ENCODE results near the gene ZNF284.

Gene ZNF284

DNA sequence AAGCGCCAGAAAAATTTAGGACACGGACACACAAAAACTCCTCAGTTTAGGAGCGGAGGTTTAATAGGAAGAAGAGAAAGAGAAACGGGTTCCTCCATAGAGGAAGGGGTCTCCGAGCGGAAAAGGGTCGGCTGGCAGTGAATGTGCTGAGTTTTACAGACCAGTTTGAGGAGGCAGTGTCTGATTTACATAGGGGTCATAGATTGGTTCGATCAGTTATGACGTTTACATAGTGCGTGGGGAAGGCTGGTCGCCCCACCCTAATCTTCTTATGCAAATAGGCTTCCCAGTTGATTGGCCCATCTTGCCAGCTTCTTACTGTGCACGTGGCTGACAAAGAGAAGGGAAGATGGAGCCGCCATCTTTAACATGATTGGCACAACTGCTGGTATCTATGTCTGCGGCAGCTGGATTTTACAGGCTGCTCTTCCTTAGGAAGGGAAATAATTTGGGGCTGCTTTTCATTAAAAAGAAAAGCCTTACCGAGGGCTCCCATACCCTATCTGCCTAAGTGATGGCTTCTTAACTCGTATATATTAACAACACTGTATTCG, 40.0 kb downstream of the ZNF284 start:
- TF ChIP-seq ZNF70 (CRISPR knock-in tag; IDR thresholded peaks at IDR 0.05) (no peak), TCF4 (CRISPR knock-in tag; IDR thresholded peaks at IDR 0.05; ENCODE audit: borderline replicate concordance) (no peak), CSDC2 (CRISPR knock-in tag; IDR thresholded peaks at IDR 0.05) (no peak), ZNF565 (CRISPR knock-in tag; conservative IDR thresholded peaks at IDR 0.05; ENCODE audit: low read depth) (no peak), ZC3H10 (CRISPR knock-in tag; IDR thresholded peaks at IDR 0.05) (no peak), ZFP3 (CRISPR knock-in tag; IDR thresholded peaks at IDR 0.05) (no peak), BACH2 (CRISPR knock-in tag; IDR thresholded peaks at IDR 0.05; ENCODE audit: borderline replicate concordance) (no peak), ARNTL (CRISPR knock-in tag; IDR thresholded peaks at IDR 0.05; ENCODE audit: borderline replicate concordance, low read depth) (no peak), PPARA (CRISPR knock-in tag; IDR thresholded peaks at IDR 0.05; ENCODE audit: borderline replicate concordance) (no peak), ZNF8 (CRISPR knock-in tag; IDR thresholded peaks at IDR 0.05) (no peak), TOX (CRISPR knock-in tag; IDR thresholded peaks at IDR 0.05; ENCODE audit: borderline replicate concordance) (no peak), ZFP30 (CRISPR knock-in tag; IDR thresholded peaks at IDR 0.05) (no peak), ESRRG (CRISPR knock-in tag; IDR thresholded peaks at IDR 0.05) (no peak), RARB (CRISPR knock-in tag; IDR thresholded peaks at IDR 0.05) (no peak), SNAI2 (CRISPR knock-in tag; IDR thresholded peaks at IDR 0.05) (no peak)
- TF ChIP-seq, protein P1, sequence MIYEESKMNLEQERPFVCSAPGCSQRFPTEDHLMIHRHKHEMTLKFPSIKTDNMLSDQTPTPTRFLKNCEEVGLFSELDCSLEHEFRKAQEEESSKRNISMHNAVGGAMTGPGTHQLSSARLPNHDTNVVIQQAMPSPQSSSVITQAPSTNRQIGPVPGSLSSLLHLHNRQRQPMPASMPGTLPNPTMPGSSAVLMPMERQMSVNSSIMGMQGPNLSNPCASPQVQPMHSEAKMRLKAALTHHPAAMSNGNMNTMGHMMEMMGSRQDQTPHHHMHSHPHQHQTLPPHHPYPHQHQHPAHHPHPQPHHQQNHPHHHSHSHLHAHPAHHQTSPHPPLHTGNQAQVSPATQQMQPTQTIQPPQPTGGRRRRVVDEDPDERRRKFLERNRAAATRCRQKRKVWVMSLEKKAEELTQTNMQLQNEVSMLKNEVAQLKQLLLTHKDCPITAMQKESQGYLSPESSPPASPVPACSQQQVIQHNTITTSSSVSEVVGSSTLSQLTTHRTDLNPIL (CRISPR knock-in tag; IDR thresholded peaks at IDR 0.05; ENCODE audit: low read depth) = no peak
- TF ChIP-seq, protein P2, sequence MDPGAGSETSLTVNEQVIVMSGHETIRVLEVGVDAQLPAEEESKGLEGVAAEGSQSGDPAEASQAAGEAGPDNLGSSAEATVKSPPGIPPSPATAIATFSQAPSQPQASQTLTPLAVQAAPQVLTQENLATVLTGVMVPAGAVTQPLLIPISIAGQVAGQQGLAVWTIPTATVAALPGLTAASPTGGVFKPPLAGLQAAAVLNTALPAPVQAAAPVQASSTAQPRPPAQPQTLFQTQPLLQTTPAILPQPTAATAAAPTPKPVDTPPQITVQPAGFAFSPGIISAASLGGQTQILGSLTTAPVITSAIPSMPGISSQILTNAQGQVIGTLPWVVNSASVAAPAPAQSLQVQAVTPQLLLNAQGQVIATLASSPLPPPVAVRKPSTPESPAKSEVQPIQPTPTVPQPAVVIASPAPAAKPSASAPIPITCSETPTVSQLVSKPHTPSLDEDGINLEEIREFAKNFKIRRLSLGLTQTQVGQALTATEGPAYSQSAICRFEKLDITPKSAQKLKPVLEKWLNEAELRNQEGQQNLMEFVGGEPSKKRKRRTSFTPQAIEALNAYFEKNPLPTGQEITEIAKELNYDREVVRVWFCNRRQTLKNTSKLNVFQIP (CRISPR knock-in tag; IDR thresholded peaks at IDR 0.05; ENCODE audit: borderline replicate concordance, low read depth) = no peak
- TF ChIP-seq, protein P3, sequence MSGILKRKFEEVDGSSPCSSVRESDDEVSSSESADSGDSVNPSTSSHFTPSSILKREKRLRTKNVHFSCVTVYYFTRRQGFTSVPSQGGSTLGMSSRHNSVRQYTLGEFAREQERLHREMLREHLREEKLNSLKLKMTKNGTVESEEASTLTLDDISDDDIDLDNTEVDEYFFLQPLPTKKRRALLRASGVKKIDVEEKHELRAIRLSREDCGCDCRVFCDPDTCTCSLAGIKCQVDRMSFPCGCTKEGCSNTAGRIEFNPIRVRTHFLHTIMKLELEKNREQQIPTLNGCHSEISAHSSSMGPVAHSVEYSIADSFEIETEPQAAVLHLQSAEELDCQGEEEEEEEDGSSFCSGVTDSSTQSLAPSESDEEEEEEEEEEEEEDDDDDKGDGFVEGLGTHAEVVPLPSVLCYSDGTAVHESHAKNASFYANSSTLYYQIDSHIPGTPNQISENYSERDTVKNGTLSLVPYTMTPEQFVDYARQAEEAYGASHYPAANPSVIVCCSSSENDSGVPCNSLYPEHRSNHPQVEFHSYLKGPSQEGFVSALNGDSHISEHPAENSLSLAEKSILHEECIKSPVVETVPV (CRISPR knock-in tag; IDR thresholded peaks at IDR 0.05) = no peak
- TF ChIP-seq, protein P4, sequence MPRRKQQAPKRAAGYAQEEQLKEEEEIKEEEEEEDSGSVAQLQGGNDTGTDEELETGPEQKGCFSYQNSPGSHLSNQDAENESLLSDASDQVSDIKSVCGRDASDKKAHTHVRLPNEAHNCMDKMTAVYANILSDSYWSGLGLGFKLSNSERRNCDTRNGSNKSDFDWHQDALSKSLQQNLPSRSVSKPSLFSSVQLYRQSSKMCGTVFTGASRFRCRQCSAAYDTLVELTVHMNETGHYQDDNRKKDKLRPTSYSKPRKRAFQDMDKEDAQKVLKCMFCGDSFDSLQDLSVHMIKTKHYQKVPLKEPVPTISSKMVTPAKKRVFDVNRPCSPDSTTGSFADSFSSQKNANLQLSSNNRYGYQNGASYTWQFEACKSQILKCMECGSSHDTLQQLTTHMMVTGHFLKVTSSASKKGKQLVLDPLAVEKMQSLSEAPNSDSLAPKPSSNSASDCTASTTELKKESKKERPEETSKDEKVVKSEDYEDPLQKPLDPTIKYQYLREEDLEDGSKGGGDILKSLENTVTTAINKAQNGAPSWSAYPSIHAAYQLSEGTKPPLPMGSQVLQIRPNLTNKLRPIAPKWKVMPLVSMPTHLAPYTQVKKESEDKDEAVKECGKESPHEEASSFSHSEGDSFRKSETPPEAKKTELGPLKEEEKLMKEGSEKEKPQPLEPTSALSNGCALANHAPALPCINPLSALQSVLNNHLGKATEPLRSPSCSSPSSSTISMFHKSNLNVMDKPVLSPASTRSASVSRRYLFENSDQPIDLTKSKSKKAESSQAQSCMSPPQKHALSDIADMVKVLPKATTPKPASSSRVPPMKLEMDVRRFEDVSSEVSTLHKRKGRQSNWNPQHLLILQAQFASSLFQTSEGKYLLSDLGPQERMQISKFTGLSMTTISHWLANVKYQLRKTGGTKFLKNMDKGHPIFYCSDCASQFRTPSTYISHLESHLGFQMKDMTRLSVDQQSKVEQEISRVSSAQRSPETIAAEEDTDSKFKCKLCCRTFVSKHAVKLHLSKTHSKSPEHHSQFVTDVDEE (CRISPR knock-in tag; IDR thresholded peaks at IDR 0.05) = no peak
- TF ChIP-seq, protein P5, sequence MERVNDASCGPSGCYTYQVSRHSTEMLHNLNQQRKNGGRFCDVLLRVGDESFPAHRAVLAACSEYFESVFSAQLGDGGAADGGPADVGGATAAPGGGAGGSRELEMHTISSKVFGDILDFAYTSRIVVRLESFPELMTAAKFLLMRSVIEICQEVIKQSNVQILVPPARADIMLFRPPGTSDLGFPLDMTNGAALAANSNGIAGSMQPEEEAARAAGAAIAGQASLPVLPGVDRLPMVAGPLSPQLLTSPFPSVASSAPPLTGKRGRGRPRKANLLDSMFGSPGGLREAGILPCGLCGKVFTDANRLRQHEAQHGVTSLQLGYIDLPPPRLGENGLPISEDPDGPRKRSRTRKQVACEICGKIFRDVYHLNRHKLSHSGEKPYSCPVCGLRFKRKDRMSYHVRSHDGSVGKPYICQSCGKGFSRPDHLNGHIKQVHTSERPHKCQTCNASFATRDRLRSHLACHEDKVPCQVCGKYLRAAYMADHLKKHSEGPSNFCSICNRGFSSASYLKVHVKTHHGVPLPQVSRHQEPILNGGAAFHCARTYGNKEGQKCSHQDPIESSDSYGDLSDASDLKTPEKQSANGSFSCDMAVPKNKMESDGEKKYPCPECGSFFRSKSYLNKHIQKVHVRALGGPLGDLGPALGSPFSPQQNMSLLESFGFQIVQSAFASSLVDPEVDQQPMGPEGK (CRISPR knock-in tag; IDR thresholded peaks at IDR 0.05; ENCODE audit: borderline replicate concordance) = no peak
- no peak for ATAC-seq

DNA sequence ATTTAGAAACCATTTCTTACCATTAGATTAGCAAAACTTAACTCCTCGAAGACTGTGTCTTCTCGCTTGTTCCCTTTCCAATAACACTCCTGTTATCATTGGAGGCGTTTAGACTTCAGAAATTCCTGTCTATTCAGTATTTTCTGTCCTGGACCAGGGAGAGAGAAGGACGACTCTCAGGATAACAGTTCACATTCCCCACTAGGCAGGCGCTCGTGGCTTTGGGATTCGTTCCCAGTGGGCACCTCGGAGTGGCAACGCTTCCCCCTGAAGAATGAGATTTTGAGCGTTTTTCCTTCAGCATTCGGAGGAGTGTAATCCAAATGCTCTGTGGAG, 40.8 kb downstream of the ZNF284 start:
- ATAC-seq = peak; percentile 39
- TF ChIP-seq ZNF565 (CRISPR knock-in tag; conservative IDR thresholded peaks at IDR 0.05; ENCODE audit: low read depth) = no peak

DNA sequence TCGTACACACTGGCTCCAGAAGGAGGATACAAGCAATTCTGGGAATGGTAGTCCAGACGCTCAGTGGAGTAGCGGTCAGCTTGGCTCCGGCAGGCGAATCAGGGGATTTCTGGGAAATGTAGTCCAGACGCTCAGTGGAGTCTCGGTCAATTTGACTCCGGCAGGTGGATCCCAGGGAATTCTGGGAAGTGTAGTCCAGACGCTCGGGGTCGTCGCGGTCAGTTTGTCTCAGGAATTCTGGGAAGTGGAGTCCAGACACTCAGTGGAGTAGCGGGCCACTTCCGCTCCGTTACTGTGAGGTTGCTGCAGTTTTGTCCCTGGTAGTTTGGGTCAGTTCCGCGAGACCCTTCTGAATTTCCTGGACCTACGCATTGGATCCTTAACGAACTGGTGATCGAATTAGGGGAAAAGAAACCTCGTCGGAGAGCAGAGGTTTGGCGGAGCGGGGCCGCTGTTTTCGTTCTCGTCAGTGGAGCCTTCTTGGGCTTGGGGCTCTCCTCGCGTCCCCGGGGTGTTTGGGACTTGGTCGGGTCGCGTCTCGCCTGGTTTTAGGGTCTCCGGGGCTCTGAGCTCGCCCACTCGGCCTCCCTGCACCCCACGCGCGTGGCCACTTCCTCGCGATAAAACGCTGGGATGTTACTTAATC, 41.3 kb downstream of the ZNF284 start, which contains the start of gene ZNF225:
ZNF225 (plus strand) TSS at position 262 of the 646 bp plus-strand sequence. CDS start 2,429 bp downstream, outside the sequence.
- ATAC-seq = peak; percentile 99
- no peak for TF ChIP-seq GLIS3 (CRISPR knock-in tag; IDR thresholded peaks at IDR 0.05)
- TF ChIP-seq OSR1 (CRISPR knock-in tag; IDR thresholded peaks at IDR 0.05) = no peak
- no peak for TF ChIP-seq ZNF70 (CRISPR knock-in tag; IDR thresholded peaks at IDR 0.05)
- TF ChIP-seq PPARA (CRISPR knock-in tag; IDR thresholded peaks at IDR 0.05; ENCODE audit: borderline replicate concordance) = no peak
- TF ChIP-seq BACH2 (CRISPR knock-in tag; IDR thresholded peaks at IDR 0.05; ENCODE audit: borderline replicate concordance) = no peak
- TF ChIP-seq ZNF565 (CRISPR knock-in tag; conservative IDR thresholded peaks at IDR 0.05; ENCODE audit: low read depth) = no peak
- TF ChIP-seq, protein P2 (CRISPR knock-in tag; IDR thresholded peaks at IDR 0.05; ENCODE audit: borderline replicate concordance, low read depth) = no peak
- TF ChIP-seq, protein P4 (CRISPR knock-in tag; IDR thresholded peaks at IDR 0.05) = peak; percentile 55; the same call in 1 of the 2 replicates
- TF ChIP-seq SNAI2 (CRISPR knock-in tag; IDR thresholded peaks at IDR 0.05) = peak; percentile 96
- TF ChIP-seq TOX (CRISPR knock-in tag; IDR thresholded peaks at IDR 0.05; ENCODE audit: borderline replicate concordance) = no peak
- no peak for TF ChIP-seq ISL1 (CRISPR knock-in tag; IDR thresholded peaks at IDR 0.05)

All from SK-N-SH treated with all-trans-retinoic acid at 6 μM for 48 hours (cell line).